IMR-90 (cell line): ENCODE results near the gene RLN3. TPM values are rescaled to one million over a fixed set of nuclear protein-coding genes. Genes with fewer than 3 reads are reported as not detected.

Source experiments
- ATAC-seq: fragments of 200-7000 bp; cut with Tn5 transposase; 2 replicates; pipeline ENCODE4 v1.9.1; 2020; ENCODE audit warnings: low read depth, mild to moderate bottlenecking, moderate library complexity
- BruUV-seq: library from RNA; stranded (reverse); fragments of 400-500 nt; replicated peaks from 2 replicates; lab custom pipeline; 2021; lab: Mats Ljungman, UMichigan
- CTCF ChIA-PET: fragments of 300-600 bp; formaldehyde crosslinking; extraction: SDS; loops from one replicate; lab custom pipeline; 2021; ENCODE audit warnings: antibody characterized with exemption; lab: Yijun Ruan, JAX
- POLR2A ChIA-PET: fragments of 300-600 bp; sonication (Branson Sonifier 250); formaldehyde crosslinking; loops from one replicate; lab custom pipeline; 2022; ENCODE audit warnings: antibody characterized with exemption; ENCODE audit not compliant: unreplicated experiment; lab: Charles Lee
- DNase-seq: peaks from one replicate; pipeline ENCODE4 v3.0.0; 2013
- H2AFZ ChIP-seq: replicated peaks from 2 replicates; pipeline ENCODE3; 2013; ENCODE audit warnings: low read length, mild to moderate bottlenecking; ENCODE audit not compliant: poor library complexity
- H2AK5ac ChIP-seq: 2 replicates; pipeline ENCODE4 v1.6.1; 2013; ENCODE audit warnings: low read depth, low read length, inconsistent platforms
- H2AK9ac ChIP-seq: replicated peaks from 2 replicates; pipeline ENCODE3; 2013; ENCODE audit warnings: mild to moderate bottlenecking, low read depth, low read length, moderate library complexity; ENCODE audit not compliant: poor library complexity
- H2BK120ac ChIP-seq: 2 replicates; pipeline ENCODE4 v1.6.1; 2013; ENCODE audit warnings: low read depth, low read length, inconsistent platforms
- H2BK15ac ChIP-seq: 3 replicates; pipeline ENCODE4 v1.6.1; 2013; ENCODE audit warnings: low read depth, low read length, inconsistent platforms
- H2BK20ac ChIP-seq: 2 replicates; pipeline ENCODE4 v1.6.1; 2013; ENCODE audit warnings: low read depth, mild to moderate bottlenecking, inconsistent platforms, low read length, moderate library complexity
- H2BK5ac ChIP-seq: 2 replicates; pipeline ENCODE4 v1.6.1; 2013; ENCODE audit warnings: mild to moderate bottlenecking, low read depth, low read length, inconsistent platforms; ENCODE audit not compliant: poor library complexity, severe bottlenecking
- H3K14ac ChIP-seq: replicated peaks from 2 replicates; pipeline ENCODE4 v1.6.1; 2013; ENCODE audit warnings: low read depth, low read length, inconsistent platforms
- H3K18ac ChIP-seq: 2 replicates; pipeline ENCODE4 v1.6.1; 2013; ENCODE audit warnings: low read depth, low read length, control low read depth
- H3K23ac ChIP-seq: 2 replicates; pipeline ENCODE4 v1.6.1; 2013; ENCODE audit warnings: low read depth, low read length, inconsistent platforms
- H3K27ac ChIP-seq: 2 replicates; pipeline ENCODE4 v1.5.1; 2013; ENCODE audit warnings: mild to moderate bottlenecking, control low read depth, low read length; ENCODE audit not compliant: insufficient read depth
- H3K27me3 ChIP-seq: 2 replicates; pipeline ENCODE4 v1.6.1; 2013; ENCODE audit warnings: low read length; ENCODE audit not compliant: control insufficient read depth, insufficient read depth
- H3K36me3 ChIP-seq: 2 replicates; pipeline ENCODE4 v1.6.1; 2013; ENCODE audit warnings: low read length, mixed read lengths; ENCODE audit not compliant: control insufficient read depth, insufficient read depth
- H3K4ac ChIP-seq: 2 replicates; pipeline ENCODE4 v1.6.1; 2013; ENCODE audit warnings: low read depth, low read length, inconsistent platforms
- H3K4me1 ChIP-seq: 2 replicates; pipeline ENCODE4 v1.6.1; 2013; ENCODE audit warnings: low read length, mixed read lengths; ENCODE audit not compliant: control insufficient read depth, insufficient read depth
- H3K4me2 ChIP-seq: 2 replicates; pipeline ENCODE4 v1.6.1; 2013; ENCODE audit warnings: low read depth, mild to moderate bottlenecking, control low read depth, low read length, moderate library complexity
- H3K4me3 ChIP-seq: 2 replicates; pipeline ENCODE4 v1.5.1; 2013; ENCODE audit warnings: low read depth, mild to moderate bottlenecking, control low read depth, low read length, moderate library complexity; ENCODE audit not compliant: insufficient read depth
- H3K56ac ChIP-seq: 2 replicates; pipeline ENCODE4 v1.6.1; 2013; ENCODE audit warnings: low read length, inconsistent platforms; ENCODE audit not compliant: insufficient read depth; ENCODE audit errors: extremely low read depth
- H3K79me1 ChIP-seq, 2 experiments: 2 replicates each; pipeline ENCODE4 v1.6.1; 2013; ENCODE audit warnings: low read length in 2 of 2, inconsistent platforms in 1 of 2, low read depth in 1 of 2
- H3K9ac ChIP-seq: 2 replicates; pipeline ENCODE4 v1.6.1; 2013; ENCODE audit warnings: low read depth, low read length, control low read depth
- H3K9me1 ChIP-seq: 2 replicates; pipeline ENCODE4 v1.6.1; 2013; ENCODE audit warnings: low read length, inconsistent platforms; ENCODE audit not compliant: insufficient read depth
- H3K9me3 ChIP-seq: 2 replicates; pipeline ENCODE4 v1.6.1; 2013; ENCODE audit warnings: low read length; ENCODE audit not compliant: control insufficient read depth, insufficient read depth
- H4K20me1 ChIP-seq: 2 replicates; pipeline ENCODE4 v1.6.1; 2013; ENCODE audit warnings: low read length, inconsistent platforms; ENCODE audit not compliant: insufficient read depth
- H4K5ac ChIP-seq: 2 replicates; pipeline ENCODE4 v1.6.1; 2013; ENCODE audit warnings: mild to moderate bottlenecking, low read depth, low read length, control low read depth
- H4K8ac ChIP-seq, 2 experiments: 2 replicates each; pipeline ENCODE4 v1.6.1; 2013; ENCODE audit warnings: low read depth in 2 of 2, low read length in 2 of 2, control low read depth in 1 of 2, inconsistent platforms in 1 of 2
- H4K91ac ChIP-seq: 2 replicates; pipeline ENCODE4 v1.6.1; 2013; ENCODE audit warnings: low read depth, low read length, inconsistent platforms; ENCODE audit not compliant: insufficient read depth
- BHLHE40 ChIP-seq: fragments of 150-350 bp; IDR thresholded peaks from 2 replicates; pipeline ENCODE4 v1.6.1; 2016; ENCODE audit warnings: mild to moderate bottlenecking, low read depth, low read length
- CEBPB ChIP-seq: IDR thresholded peaks from 2 replicates; pipeline ENCODE4 v1.6.1; 2012; ENCODE audit warnings: low read depth, low read length, improper control_type of control experiment
- CHD1 ChIP-seq: IDR thresholded peaks from 2 replicates; pipeline ENCODE4 v1.6.1; 2012; ENCODE audit warnings: low read depth, low read length, improper control_type of control experiment
- CTCF ChIP-seq: conservative IDR thresholded peaks from 2 replicates; pipeline ENCODE4 v1.5.1; 2012; ENCODE audit warnings: mild to moderate bottlenecking, low read depth, low read length, improper control_type of control experiment
- ELK1 ChIP-seq: fragments of 150-350 bp; IDR thresholded peaks from 2 replicates; pipeline ENCODE4 v1.6.1; 2016; ENCODE audit warnings: low read depth, mild to moderate bottlenecking, low read length, moderate library complexity, borderline replicate concordance
- FOS ChIP-seq: fragments of 150-350 bp; IDR thresholded peaks from 2 replicates; pipeline ENCODE4 v1.6.1; 2016; ENCODE audit warnings: low read depth, low read length
- MAFK ChIP-seq: IDR thresholded peaks from 2 replicates; pipeline ENCODE4 v1.6.1; 2012; ENCODE audit warnings: low read depth, low read length, improper control_type of control experiment
- MAZ ChIP-seq: IDR thresholded peaks from 2 replicates; pipeline ENCODE4 v1.6.1; 2012; ENCODE audit warnings: low read depth, mild to moderate bottlenecking, low read length, improper control_type of control experiment, moderate library complexity, borderline replicate concordance
- MXI1 ChIP-seq: IDR thresholded peaks from 2 replicates; pipeline ENCODE4 v1.6.1; 2012; ENCODE audit warnings: low read depth, mild to moderate bottlenecking, low read length, moderate library complexity, borderline replicate concordance
- NFE2L2 ChIP-seq: fragments of 150-350 bp; IDR thresholded peaks from 2 replicates; pipeline ENCODE4 v1.6.1; 2016; ENCODE audit warnings: low read depth, mild to moderate bottlenecking, low read length
- POLR2A ChIP-seq: IDR thresholded peaks from 2 replicates; pipeline ENCODE4 v1.6.1; 2012; ENCODE audit warnings: mild to moderate bottlenecking, low read depth, low read length
- RAD21 ChIP-seq: IDR thresholded peaks from 2 replicates; pipeline ENCODE4 v1.6.1; 2012; ENCODE audit warnings: low read length, improper control_type of control experiment
- RCOR1 ChIP-seq: IDR thresholded peaks from 2 replicates; pipeline ENCODE4 v1.6.1; 2012; ENCODE audit warnings: mild to moderate bottlenecking, low read length, improper control_type of control experiment; ENCODE audit not compliant: insufficient replicate concordance
- RFX5 ChIP-seq: IDR thresholded peaks from 2 replicates; pipeline ENCODE4 v1.8.0; 2012; ENCODE audit warnings: low read depth, mild to moderate bottlenecking, low read length, moderate library complexity
- SMC3 ChIP-seq: fragments of 150-350 bp; IDR thresholded peaks from 2 replicates; pipeline ENCODE4 v1.6.1; 2016; ENCODE audit warnings: low read depth, mild to moderate bottlenecking, antibody characterized with exemption, low read length, moderate library complexity
- USF2 ChIP-seq: fragments of 150-350 bp; IDR thresholded peaks from 2 replicates; pipeline ENCODE4 v1.6.1; 2017; ENCODE audit warnings: mild to moderate bottlenecking, antibody characterized with exemption, low read length, low read depth
- WGBS, 2 experiments: methylation state at CpG; one replicate each; pipeline versions ENCODE4 v1.1.5 to v1.1.7; 2013; ENCODE audit warnings: missing lambda C conversion rate in 2 of 2; ENCODE audit not compliant: insufficient read length in 1 of 2; ENCODE audit errors: extremely low coverage in 2 of 2; 5-methylcytosine and 5-hydroxymethylcytosine counted together
- dilution Hi-C: fragments of 300-500 bp; cut with HindIII; formaldehyde crosslinking; loops from one replicate; pipeline ENCODE4 v1.14.3; 2018; ENCODE audit warnings: low sequenced_read_pairs; ENCODE audit not compliant: unreplicated experiment
- in situ Hi-C: fragments of 300-500 bp; cut with MboI; formaldehyde crosslinking; loops from 3 replicates; pipeline ENCODE4 v1.14.3; 2019; ENCODE audit warnings: low sequenced_read_pairs, inconsistent platforms, mixed read lengths
- intact Hi-C: fragments of 100-400 bp; cut with micrococcal nuclease; formaldehyde crosslinking; loops from 2 replicates; pipeline ENCODE4 v1.10.0; 2022
- polyA plus RNA-seq, 3 experiments: library from polyadenylated mRNA; depleted of rRNA; stranded (reverse); fragments of >200 nt; gene quantifications; 2 replicates each; pipeline ENCODE4 v1.2.3, GENCODE V29; 2012; ENCODE audit warnings: low replicate concordance in 1 of 3
- total RNA-seq: library from RNA; depleted of rRNA; stranded (reverse); fragments of >200 nt; gene quantifications from 2 replicates; pipeline ENCODE4 v1.2.3, GENCODE V29; 2012

Gene RLN3
- total and polyA plus RNA-seq, 2 of the 4 experiments (the other 2 are of a cell fraction) = not detected

GRCh38 chr19:14053032-14053431 lies 25.1 kb downstream of the RLN3 start:
- H3K4ac ChIP-seq = no peak overlapping the region
- no peaks in the 10 kb centered on the region for H3K36me3 ChIP-seq
- no peak overlapping the region for H3K56ac ChIP-seq
- no peaks in the 10 kb centered on the region for H3K79me1 ChIP-seq
- H3K18ac ChIP-seq = no peak overlapping the region
- no peak overlapping the region for H4K91ac ChIP-seq
- BruUV-seq = no TSS peak
- H2AK9ac ChIP-seq = no peak overlapping the region
- TF ChIP-seq USF2 (no peak), RAD21 (no peak), MAZ (no peak), MXI1 (no peak), FOS (no peak), NFE2L2 (no peak), POLR2A (no peak), MAFK (no peak), CHD1 (no peak), ELK1 (no peak), RFX5 (no peak), CEBPB (no peak), BHLHE40 (no peak), SMC3 (no peak), CTCF (no peak), RCOR1 (no peak)
- H3K4me1 ChIP-seq = peaks cover 1% of the 10 kb centered on the region; the same call in 1 of the 2 replicates
- H3K9ac ChIP-seq = no peak overlapping the region
- intact Hi-C loops = no loop called here
- H2AFZ ChIP-seq = no peak overlapping the region
- no peak overlapping the region for H4K5ac ChIP-seq
- no peak overlapping the region for H2BK5ac ChIP-seq
- H4K8ac ChIP-seq = no peak overlapping the region
- no peaks in the 10 kb centered on the region for H4K20me1 ChIP-seq
- no peak overlapping the region for H2AK5ac ChIP-seq
- peaks cover 15% of the 10 kb centered on the region; the same call in 1 of the 2 replicates for H3K27me3 ChIP-seq
- dilution Hi-C loops = no loop called here
- no peak overlapping the region for H3K4me3 ChIP-seq
- H2BK15ac ChIP-seq = no peak overlapping the region
- H2BK20ac ChIP-seq = no peak overlapping the region
- no peak overlapping the region for H3K4me2 ChIP-seq
- H3K9me3 ChIP-seq = peaks cover 2% of the 10 kb centered on the region; the same call in 1 of the 2 replicates
- POLR2A ChIA-PET = no interaction called here
- H2BK120ac ChIP-seq = no peak overlapping the region
- CTCF ChIA-PET = interaction anchor here (0.5 kb wide), 1 partner anchor 92 kb away, joined by 3 read pairs; no protein-coding TSS in a partner anchor
- ATAC-seq (no peak), DNase-seq (no peak)
- H3K23ac ChIP-seq = no peak overlapping the region
- no CpG with 5 or more reads among the region's 3 CpGs for WGBS, 2 experiments
- H3K14ac ChIP-seq = no peak overlapping the region
- in situ Hi-C loops = no loop called here
- H3K9me1 ChIP-seq = no peaks in the 10 kb centered on the region
- H3K27ac ChIP-seq = no peak overlapping the region
